Measurements from ENCODE around the gene CIDEA.

CIDEA gene

DNA sequence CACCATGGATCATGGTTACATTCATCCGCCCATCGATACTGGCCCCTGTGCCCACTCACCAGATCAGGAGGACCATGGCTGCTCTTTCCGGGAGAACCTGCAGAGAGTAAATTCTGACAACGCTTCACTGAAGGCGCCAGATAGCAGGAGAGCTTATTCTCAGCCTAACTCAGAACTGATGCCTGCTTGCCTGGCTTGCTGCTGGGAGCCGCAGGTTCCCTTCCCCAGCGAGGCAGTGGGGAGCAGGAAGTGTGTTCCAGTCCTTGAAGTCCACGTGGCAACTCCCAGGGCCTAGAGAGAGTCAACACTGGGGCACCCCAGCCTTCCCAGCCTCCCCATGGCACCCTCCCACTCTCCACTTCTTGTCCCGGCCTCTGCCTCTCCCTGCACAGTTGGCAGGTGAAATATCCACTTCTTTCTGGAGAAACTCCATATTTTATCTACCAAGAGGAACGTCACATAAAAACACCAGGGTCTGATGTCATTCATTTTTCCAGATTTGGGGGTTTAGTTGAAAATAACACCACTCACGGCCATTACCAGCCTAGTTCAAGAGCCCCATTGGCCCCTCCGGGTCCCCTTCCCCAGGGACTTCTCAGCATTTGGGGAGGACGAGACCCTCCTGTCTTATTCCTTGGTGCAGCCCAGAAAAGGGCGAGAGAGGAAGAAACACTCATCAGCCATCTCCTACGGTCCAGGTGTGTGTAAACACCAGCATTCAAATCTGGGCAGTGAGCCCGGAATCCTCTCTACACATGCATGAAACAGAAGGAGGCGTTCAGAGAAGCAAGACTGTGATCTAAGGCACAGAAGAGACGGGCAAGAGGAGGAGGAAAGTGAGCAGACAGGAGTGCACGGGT is 50.4 kb downstream of the CIDEA start:
- TF ChIP-seq ZFX (IDR thresholded peaks at IDR 0.05; ENCODE audit: borderline replicate concordance) = no peak
- TF ChIP-seq, protein P1, sequence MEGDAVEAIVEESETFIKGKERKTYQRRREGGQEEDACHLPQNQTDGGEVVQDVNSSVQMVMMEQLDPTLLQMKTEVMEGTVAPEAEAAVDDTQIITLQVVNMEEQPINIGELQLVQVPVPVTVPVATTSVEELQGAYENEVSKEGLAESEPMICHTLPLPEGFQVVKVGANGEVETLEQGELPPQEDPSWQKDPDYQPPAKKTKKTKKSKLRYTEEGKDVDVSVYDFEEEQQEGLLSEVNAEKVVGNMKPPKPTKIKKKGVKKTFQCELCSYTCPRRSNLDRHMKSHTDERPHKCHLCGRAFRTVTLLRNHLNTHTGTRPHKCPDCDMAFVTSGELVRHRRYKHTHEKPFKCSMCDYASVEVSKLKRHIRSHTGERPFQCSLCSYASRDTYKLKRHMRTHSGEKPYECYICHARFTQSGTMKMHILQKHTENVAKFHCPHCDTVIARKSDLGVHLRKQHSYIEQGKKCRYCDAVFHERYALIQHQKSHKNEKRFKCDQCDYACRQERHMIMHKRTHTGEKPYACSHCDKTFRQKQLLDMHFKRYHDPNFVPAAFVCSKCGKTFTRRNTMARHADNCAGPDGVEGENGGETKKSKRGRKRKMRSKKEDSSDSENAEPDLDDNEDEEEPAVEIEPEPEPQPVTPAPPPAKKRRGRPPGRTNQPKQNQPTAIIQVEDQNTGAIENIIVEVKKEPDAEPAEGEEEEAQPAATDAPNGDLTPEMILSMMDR (IDR thresholded peaks at IDR 0.05) = no peak

DNA sequence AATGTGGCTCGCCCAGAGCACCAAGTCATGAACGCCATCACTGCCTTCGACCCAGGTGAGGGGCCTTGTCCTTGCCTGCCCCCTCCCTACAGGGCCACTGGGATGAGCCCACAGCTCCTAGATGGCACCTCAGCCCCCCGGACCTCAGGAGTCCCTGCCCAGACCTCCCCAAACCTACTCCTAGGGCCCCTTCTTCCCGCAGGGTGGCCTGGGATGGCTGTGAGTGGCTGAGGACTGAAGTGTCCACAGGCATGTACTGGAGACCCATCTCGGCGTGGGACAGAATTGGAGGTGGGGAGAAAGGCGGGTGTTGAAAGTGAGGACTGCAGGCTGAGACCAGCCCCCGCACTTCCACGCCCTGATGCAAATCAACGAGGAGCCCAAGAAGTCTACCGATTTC is 51.0 kb downstream of the CIDEA start:
- TF ChIP-seq ZFX (IDR thresholded peaks at IDR 0.05; ENCODE audit: borderline replicate concordance) = no peak
- TF ChIP-seq, protein P1 (IDR thresholded peaks at IDR 0.05) = no peak
- H3K27ac ChIP-seq = no peak overlapping the region

More for the DNA sequence above, 50.4 kb downstream of the CIDEA start:
- no peak overlapping the region for H3K27ac ChIP-seq

DNA sequence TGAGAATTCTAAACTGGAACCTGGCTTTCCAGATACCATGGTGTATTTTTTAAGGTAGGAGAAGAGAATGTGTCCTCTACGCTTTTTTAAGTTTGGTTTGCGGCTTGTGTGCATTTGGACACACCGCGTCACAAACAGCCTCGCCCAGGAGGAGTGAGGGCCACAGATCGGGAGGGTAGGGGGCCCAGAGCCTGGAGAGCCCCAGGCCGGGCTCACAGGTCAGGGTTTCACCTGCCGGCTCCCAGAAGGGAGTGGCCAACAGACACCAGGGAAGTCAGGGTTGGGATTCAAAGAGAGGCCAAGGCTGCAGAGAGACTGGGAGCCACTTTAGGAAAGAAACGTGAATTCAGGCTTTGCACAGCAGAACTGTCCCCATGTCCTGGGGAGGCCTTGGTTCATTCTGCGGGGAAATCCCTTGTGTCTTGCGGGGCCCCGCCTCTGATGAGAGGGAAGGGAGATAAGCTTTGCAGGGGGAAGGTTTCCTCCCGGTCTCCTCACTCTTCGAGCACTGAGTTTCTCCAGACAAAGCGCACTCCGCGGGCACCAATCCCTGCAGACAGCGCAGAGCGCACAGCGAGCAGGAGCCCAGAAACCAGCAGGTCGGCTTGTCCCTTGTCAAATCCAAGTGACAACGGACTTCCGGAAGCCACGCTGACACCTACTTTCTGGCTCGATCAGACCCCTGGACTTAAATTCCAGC is 51.9 kb downstream of the CIDEA start:
- H3K27ac ChIP-seq = no peak overlapping the region
- TF ChIP-seq, protein P1 (IDR thresholded peaks at IDR 0.05) = no peak
- TF ChIP-seq ZFX (IDR thresholded peaks at IDR 0.05; ENCODE audit: borderline replicate concordance) = no peak

DNA sequence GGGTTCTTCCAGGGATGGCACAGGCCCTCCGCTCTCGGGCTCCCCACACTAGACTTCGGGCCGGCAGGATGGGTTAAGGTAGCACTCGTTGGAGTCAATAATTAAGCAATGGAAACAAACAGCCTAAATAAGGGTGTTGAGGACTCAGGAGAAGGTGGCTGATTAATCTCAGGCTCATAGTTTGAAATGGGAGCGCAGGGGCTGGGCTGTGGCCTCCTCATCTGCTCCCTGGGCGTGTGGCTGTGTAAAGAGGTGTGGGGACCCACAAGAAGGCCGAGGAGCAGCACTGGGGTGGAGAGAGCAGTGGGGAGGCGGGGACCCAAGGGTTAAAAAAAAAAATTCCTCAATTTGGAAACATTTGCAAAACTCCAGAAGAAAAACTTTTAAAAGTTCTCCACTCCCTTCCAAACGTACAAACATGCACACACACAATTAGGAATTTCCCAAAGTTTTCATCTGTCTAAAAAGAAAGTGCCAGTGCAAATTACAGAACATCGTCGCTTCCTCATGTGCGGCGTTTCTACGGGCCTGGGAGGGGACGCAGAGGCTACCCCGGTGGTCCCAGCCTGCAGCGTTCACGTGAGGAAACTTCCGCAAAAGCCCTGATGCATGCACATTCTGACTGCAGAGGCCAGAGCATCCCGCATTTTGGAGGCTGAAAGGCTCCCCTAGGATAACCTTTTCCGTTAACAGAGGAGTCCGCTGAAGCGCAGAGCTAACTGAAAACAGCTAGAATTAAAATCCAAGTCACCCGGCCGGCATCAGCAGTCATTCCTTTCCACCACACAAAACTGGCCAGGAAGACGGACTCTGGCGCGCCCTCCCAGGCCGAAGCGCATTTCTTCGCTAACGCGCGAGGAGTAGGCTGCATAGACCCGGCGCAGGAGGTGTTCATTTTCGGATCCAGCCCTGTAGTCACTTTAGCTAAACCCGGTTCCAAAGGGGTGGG is 52.9 kb downstream of the CIDEA start:
- no peak for TF ChIP-seq ZFX (IDR thresholded peaks at IDR 0.05; ENCODE audit: borderline replicate concordance)
- TF ChIP-seq, protein P1 (IDR thresholded peaks at IDR 0.05) = no peak
- H3K27ac ChIP-seq = no peak overlapping the region

DNA sequence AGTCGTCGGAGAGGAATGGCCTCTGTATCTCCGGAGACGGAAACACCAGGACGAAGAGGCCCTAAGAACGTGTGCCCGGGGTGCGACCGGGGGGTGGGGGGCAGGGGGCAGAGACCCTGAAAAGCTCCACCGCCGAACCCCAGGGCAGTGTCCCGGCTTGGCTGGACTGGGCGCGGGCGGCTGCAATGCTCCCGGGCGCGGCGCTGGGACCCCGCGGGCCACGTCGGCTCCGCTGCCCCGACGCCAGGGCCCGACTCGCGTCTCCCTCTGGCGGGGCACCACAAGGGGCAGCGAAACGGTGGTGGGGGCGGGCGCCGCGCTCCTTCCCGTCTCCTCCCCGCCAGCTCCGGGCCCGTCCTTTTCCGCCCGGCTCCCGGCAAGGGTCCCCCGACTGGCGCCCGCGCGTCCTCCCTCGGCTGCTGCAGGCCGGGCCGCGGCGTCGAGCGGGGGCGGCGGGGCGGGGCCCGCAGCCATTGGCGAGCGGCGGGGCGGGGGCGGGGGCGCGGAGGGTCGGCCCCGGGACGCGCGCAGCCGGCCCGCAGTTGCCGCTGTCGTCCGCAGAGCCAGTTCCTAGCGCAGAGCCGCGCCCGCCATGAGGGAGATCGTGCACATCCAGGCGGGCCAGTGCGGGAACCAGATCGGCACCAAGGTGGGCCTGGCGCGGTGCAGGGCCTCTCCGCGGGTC is 53.7 kb downstream of the CIDEA start, which contains the start of gene TUBB6:
TSS of gene TUBB6 (plus strand) at position 541 of the 685 bp plus-strand sequence. CDS start at position 593, 52 bp downstream.
- TF ChIP-seq, protein P1 (IDR thresholded peaks at IDR 0.05) = no peak; the same call in 1 of the 2 replicates
- TF ChIP-seq ZFX (IDR thresholded peaks at IDR 0.05; ENCODE audit: borderline replicate concordance) = no peak
- peak within 1 kb of the TSS; percentile 51 for H3K27ac ChIP-seq

DNA sequence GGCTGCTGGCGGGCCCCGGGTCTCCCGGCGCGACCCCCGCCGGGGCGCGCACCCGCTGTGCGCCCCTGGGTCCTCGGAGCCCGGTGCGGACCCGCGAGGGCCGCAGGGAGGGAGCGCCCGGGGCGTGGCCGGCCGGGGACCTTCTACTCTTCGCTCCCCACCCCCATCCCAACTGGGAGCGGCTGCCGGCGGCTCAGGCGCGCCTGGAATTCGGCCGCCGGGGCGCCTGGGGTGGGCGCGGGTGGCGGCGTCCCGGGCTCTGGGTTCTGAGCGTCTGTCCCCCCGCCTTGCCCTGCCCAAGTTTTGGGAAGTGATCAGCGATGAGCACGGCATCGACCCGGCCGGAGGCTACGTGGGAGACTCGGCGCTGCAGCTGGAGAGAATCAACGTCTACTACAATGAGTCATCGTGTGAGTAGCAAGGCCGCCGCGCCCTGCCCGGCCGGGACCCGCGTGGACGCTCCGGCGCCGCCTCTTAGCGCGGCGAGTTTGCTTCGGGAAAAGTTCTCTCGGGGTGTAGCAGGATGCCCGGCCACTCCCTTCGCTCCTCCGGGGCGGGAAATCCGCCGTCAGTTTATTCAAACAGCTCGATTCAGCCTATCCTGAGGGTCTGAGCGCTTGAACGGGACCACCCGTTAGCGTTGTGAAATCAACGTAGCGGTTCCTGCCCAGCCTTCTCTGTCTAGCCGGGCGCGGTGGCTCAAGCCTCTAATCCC is 54.4 kb downstream of the CIDEA start:
- TF ChIP-seq, protein P1 (IDR thresholded peaks at IDR 0.05) = no peak; the same call in 1 of the 2 replicates
- no peak for TF ChIP-seq ZFX (IDR thresholded peaks at IDR 0.05; ENCODE audit: borderline replicate concordance)
- H3K27ac ChIP-seq = peak overlapping the region; percentile 51
